ENCODE measurements around the gene POLR2J.
"Not testable (repeated sequence)": the region's sequence is repeated elsewhere in the genome, so short reads cannot be mapped to it uniquely, and the experiment has no call there.

DNA sequence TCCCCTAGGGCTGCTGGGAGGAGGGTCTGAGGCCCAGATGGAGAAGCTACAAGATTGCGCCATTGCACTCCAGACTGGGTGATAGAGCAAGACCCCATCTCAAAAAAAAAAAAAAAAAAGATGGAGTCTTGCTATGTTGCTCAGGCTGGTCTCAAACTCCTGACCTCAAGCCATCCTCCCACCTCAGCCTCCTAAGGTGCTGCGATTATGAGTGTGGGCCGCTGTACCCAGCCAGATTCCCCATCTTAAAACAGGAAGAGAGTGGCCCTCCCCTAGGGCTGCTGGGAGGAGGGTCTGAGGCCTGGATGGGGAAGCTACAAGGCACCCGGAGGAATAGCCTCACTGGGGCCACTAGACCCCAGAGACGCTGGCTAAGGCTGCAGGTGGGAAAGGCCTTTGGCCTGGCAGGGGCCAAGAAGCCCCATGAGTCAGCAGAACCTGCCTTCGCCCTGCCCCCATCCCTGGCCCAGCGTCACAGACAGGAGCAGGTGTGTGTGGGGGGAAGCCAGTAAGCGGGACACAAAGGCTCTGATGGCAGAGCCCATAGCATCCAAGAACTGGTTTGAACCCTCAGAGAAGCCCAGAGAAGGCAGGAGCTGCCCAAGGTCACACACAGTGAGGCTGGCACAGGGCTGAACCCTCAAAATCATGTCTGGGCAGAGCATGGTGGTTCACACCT, 28.8 kb upstream of the POLR2J start:
- TF ChIP-seq POLR2A, CTCF (IDR thresholded peaks at IDR 0.05): not testable (repeated sequence)
